Neural cell (in vitro differentiated cells): ENCODE measurements around the gene AGBL3. TPM values are rescaled to one million over a fixed set of nuclear protein-coding genes. Genes with fewer than 3 reads are reported as not detected.

Source experiments
- H2AFZ ChIP-seq: fragments of 200-600, 300-800 bp; sonication (generic), shearing (Covaris generic); 2 replicates; pipeline ENCODE4 v1.6.0; 2014; ENCODE audit warnings: low read depth, mild to moderate bottlenecking, antibody characterized with exemption, low read length, moderate library complexity
- H3F3A ChIP-seq: fragments of 200-600 bp; shearing (Covaris generic); 2 replicates; pipeline ENCODE4 v1.6.1; 2016; ENCODE audit warnings: mild to moderate bottlenecking, moderate library complexity, mixed read lengths, antibody characterized with exemption, low read length; ENCODE audit not compliant: insufficient read depth, poor library complexity, severe bottlenecking
- H3K27ac ChIP-seq: fragments of 200-600, 300-800 bp; sonication (generic), shearing (Covaris generic); 2 replicates; pipeline ENCODE4 v1.5.1; 2014; ENCODE audit warnings: mild to moderate bottlenecking, low read length, moderate library complexity
- H3K27me3 ChIP-seq: fragments of 300-800, 200-600 bp; sonication (generic), shearing (Covaris generic); 2 replicates; pipeline ENCODE4 v1.6.0; 2014; ENCODE audit warnings: mild to moderate bottlenecking, low read depth, low read length, moderate library complexity; ENCODE audit not compliant: insufficient read depth
- H3K36me3 ChIP-seq: fragments of 300-800, 200-600 bp; sonication (generic), shearing (Covaris generic); 2 replicates; pipeline ENCODE4 v1.5.1; 2014; ENCODE audit warnings: mild to moderate bottlenecking, antibody characterized with exemption, low read length, moderate library complexity; ENCODE audit not compliant: insufficient read depth
- H3K4me2 ChIP-seq: fragments of 300-800, 200-600 bp; sonication (generic), shearing (Covaris generic); 2 replicates; pipeline ENCODE4 v1.6.0; 2014; ENCODE audit warnings: mild to moderate bottlenecking, low read length
- H3K4me3 ChIP-seq: fragments of 300-800, 200-600 bp; sonication (generic), shearing (Covaris generic); 2 replicates; pipeline ENCODE4 v1.5.1; 2014; ENCODE audit warnings: mild to moderate bottlenecking, low read length, moderate library complexity
- H3K79me2 ChIP-seq: fragments of 200-600 bp; shearing (Covaris generic); replicated peaks from 2 replicates; pipeline ENCODE4 v1.6.0; 2014; ENCODE audit warnings: mild to moderate bottlenecking, low read length, moderate library complexity; ENCODE audit not compliant: insufficient read depth
- H3K9ac ChIP-seq: fragments of 300-800, 200-600 bp; sonication (generic), shearing (Covaris generic); 2 replicates; pipeline ENCODE4 v1.6.1; 2016; ENCODE audit warnings: mild to moderate bottlenecking, low read length, mixed read lengths
- H3K9me2 ChIP-seq: fragments of 200-600 bp; shearing (Covaris generic); 2 replicates; pipeline ENCODE4 v1.6.1; 2016; ENCODE audit warnings: mild to moderate bottlenecking, low read length, mixed read lengths; ENCODE audit not compliant: insufficient read depth
- H3K9me3 ChIP-seq: fragments of 200-600, 300-800 bp; sonication (generic), shearing (Covaris generic); 2 replicates; pipeline ENCODE4 v1.6.1; 2016; ENCODE audit warnings: mild to moderate bottlenecking, mixed run types, low read length, moderate library complexity, mixed read lengths
- H4K20me1 ChIP-seq: fragments of 200-600 bp; shearing (Covaris generic); 2 replicates; pipeline ENCODE4 v1.6.1; 2016; ENCODE audit warnings: mild to moderate bottlenecking, mixed run types; ENCODE audit not compliant: insufficient read depth
- CTCF ChIP-seq: fragments of 450-650 bp; IDR thresholded peaks from 2 replicates; pipeline ENCODE4 v1.5.1; 2014; ENCODE audit warnings: antibody characterized with exemption, mild to moderate bottlenecking, moderate library complexity; ENCODE audit not compliant: poor library complexity, severe bottlenecking
- EP300 ChIP-seq: fragments of 450-650 bp; conservative IDR thresholded peaks from 2 replicates; pipeline ENCODE4 v1.6.1; 2014; ENCODE audit warnings: antibody characterized with exemption, mild to moderate bottlenecking, moderate library complexity; ENCODE audit not compliant: poor library complexity, severe bottlenecking
- EZH2 ChIP-seq: fragments of 200-600, 300-800 bp; shearing (Covaris generic), sonication (generic); IDR thresholded peaks from 2 replicates; pipeline ENCODE4 v1.6.1; 2014; ENCODE audit warnings: antibody characterized with exemption, low read length, borderline replicate concordance, mild to moderate bottlenecking; ENCODE audit not compliant: insufficient read depth, poor library complexity, severe bottlenecking
- MXI1 ChIP-seq: fragments of 450-650 bp; conservative IDR thresholded peaks from 2 replicates; pipeline ENCODE4 v1.6.1; 2014; ENCODE audit warnings: antibody characterized with exemption, mild to moderate bottlenecking; ENCODE audit not compliant: poor library complexity, severe bottlenecking
- POLR2AphosphoS5 ChIP-seq: IDR thresholded peaks from 2 replicates; pipeline ENCODE4 v1.6.1; 2012
- RAD21 ChIP-seq: fragments of 450-650 bp; conservative IDR thresholded peaks from 2 replicates; pipeline ENCODE4 v1.6.1; 2014; ENCODE audit warnings: antibody characterized with exemption, mild to moderate bottlenecking, moderate library complexity
- REST ChIP-seq: IDR thresholded peaks from 2 replicates; pipeline ENCODE4 v1.6.1; 2012; ENCODE audit warnings: borderline replicate concordance
- SMC3 ChIP-seq: fragments of 450-650 bp; conservative IDR thresholded peaks from 2 replicates; pipeline ENCODE4 v1.6.1; 2014; ENCODE audit warnings: antibody characterized with exemption, mild to moderate bottlenecking, moderate library complexity; ENCODE audit not compliant: poor library complexity
- TAF1 ChIP-seq: IDR thresholded peaks from 2 replicates; pipeline ENCODE4 v1.6.1; 2012; ENCODE audit warnings: low read depth
- polyA plus RNA-seq: library from polyadenylated mRNA; depleted of rRNA; stranded (reverse); fragments of >200 nt; gene quantifications from 2 replicates; pipeline ENCODE4 v1.2.3, GENCODE V29; 2014

AGBL3 gene
- polyA plus RNA-seq, 1 donor from 2014 or later = 9.5 TPM

- Histone ChIP-seq H3K27me3 (no peaks in the 10 kb centered on the region), H3K4me3 (no peak overlapping the region), H2AFZ (no peak overlapping the region), H3K79me2 (no peaks in the 10 kb centered on the region), H4K20me1 (no peaks in the 10 kb centered on the region), H3K9ac (no peak overlapping the region), H3K9me2 (no peaks in the 10 kb centered on the region), H3K4me2 (no peak overlapping the region), H3F3A (no peaks in the 10 kb centered on the region), H3K27ac (no peak overlapping the region), H3K9me3 (no peaks in the 10 kb centered on the region), H3K36me3 (no peaks in the 10 kb centered on the region)
- TF ChIP-seq MXI1 (no peak), EP300 (no peak), REST (no peak), EZH2 (no peak), RAD21 (no peak), SMC3 (no peak), CTCF (no peak), POLR2AphosphoS5 (no peak), TAF1 (no peak)
These were observed 123.7 kb downstream of the AGBL3 start for GRCh38 chr7:135109976-135110375.

- Histone ChIP-seq H4K20me1 (no peaks in the 10 kb centered on the region), H2AFZ (no peak overlapping the region), H3K27ac (no peak overlapping the region), H3K9ac (no peak overlapping the region), H3F3A (no peaks in the 10 kb centered on the region), H3K79me2 (no peaks in the 10 kb centered on the region), H3K27me3 (no peaks in the 10 kb centered on the region), H3K4me3 (no peak overlapping the region), H3K36me3 (no peaks in the 10 kb centered on the region), H3K4me2 (no peak overlapping the region), H3K9me3 (no peaks in the 10 kb centered on the region), H3K9me2 (no peaks in the 10 kb centered on the region)
- TF ChIP-seq RAD21 (no peak), TAF1 (no peak), POLR2AphosphoS5 (no peak), EZH2 (no peak), EP300 (no peak), SMC3 (no peak), CTCF (no peak), REST (no peak), MXI1 (no peak)
These were observed 125.1 kb downstream of the AGBL3 start for GRCh38 chr7:135111379-135111778.
